ENCODE data around the gene GRIA1.

GRIA1 gene

GRCh38 chr5:153490118-153491037 is at the start of gene GRIA1:
Gene GRIA1, plus strand, starts transcription at chr5:153490670.
- DNase-seq: no peak

- peak; percentile 56 for DNase-seq
These were observed 44.4 kb upstream of the GRIA1 start for GRCh38 chr5:153445875-153446579.

- no peak for DNase-seq
These were observed 42.9 kb upstream of the GRIA1 start for GRCh38 chr5:153447534-153447933.

GRCh38 chr5:153456354-153456753 is 34.1 kb upstream of the GRIA1 start:
- no peak for DNase-seq

GRCh38 chr5:153456993-153457392 is 33.5 kb upstream of the GRIA1 start:
- DNase-seq: no peak

- DNase-seq: no peak
These were observed 32.2 kb upstream of the GRIA1 start for GRCh38 chr5:153458268-153458667.

GRCh38 chr5:153459051-153459743 is 31.3 kb upstream of the GRIA1 start:
- peak; percentile 87 for DNase-seq

GRCh38 chr5:153460421-153460820 is 30.0 kb upstream of the GRIA1 start:
- no peak for DNase-seq

- no peak for DNase-seq
These were observed 29.1 kb upstream of the GRIA1 start for GRCh38 chr5:153461341-153461740.

GRCh38 chr5:153463806-153464205 is 26.7 kb upstream of the GRIA1 start:
- no peak for DNase-seq

- DNase-seq: peak; percentile 16
These were observed 22.9 kb upstream of the GRIA1 start for GRCh38 chr5:153467546-153467945.

GRCh38 chr5:153469423-153469822 is 21.0 kb upstream of the GRIA1 start:
- no peak for DNase-seq

GRCh38 chr5:153470736-153471135 is 19.7 kb upstream of the GRIA1 start:
- no peak for DNase-seq

- no peak for DNase-seq
These were observed 13.7 kb upstream of the GRIA1 start for GRCh38 chr5:153476767-153477166.

GRCh38 chr5:153480401-153480800 is 10.1 kb upstream of the GRIA1 start:
- DNase-seq: no peak

- DNase-seq: no peak
These were observed 7.0 kb upstream of the GRIA1 start for GRCh38 chr5:153483482-153483881.

- peak; percentile 47 for DNase-seq
These were observed 4.8 kb upstream of the GRIA1 start for GRCh38 chr5:153485641-153486040.

- DNase-seq: no peak
These were observed 3.7 kb upstream of the GRIA1 start for GRCh38 chr5:153486771-153487170.

GRCh38 chr5:153489611-153490010 is 859 bp upstream of the GRIA1 start:
- no peak for DNase-seq

GRCh38 chr5:153491038-153491744 is 721 bp downstream of the GRIA1 start:
- no peak for DNase-seq

GRCh38 chr5:153491856-153492255 is 1.4 kb downstream of the GRIA1 start:
- no peak for DNase-seq

- no peak for DNase-seq
These were observed 6.4 kb downstream of the GRIA1 start for GRCh38 chr5:153496835-153497234.

GRCh38 chr5:153498516-153498915 is 8.0 kb downstream of the GRIA1 start:
- DNase-seq: no peak

All from NCI-H1105 treated with DMSO at 0.1 percent for 48 hours (cell line).